Stimulated activated CD4-positive, alpha-beta T cell treated with anti-CD3 and anti-CD28 coated beads, Interleukin-4, amount 100 ng/mL, for 24 hours (primary cell): ENCODE data around the gene RERE.

ENCODE experiments used
- DNase-seq: peaks from one replicate; pipeline ENCODE4 v3.0.0-alpha.2; 2020

Gene RERE

GRCh38 chr1:8663090-8663802 lies 154.2 kb downstream of the RERE start:
- DNase-seq: no peak

GRCh38 chr1:8662380-8663072 lies 154.9 kb downstream of the RERE start:
- no peak for DNase-seq

GRCh38 chr1:8661185-8662110 lies 156.0 kb downstream of the RERE start:
- DNase-seq: peak; percentile 62

GRCh38 chr1:8660411-8660828 lies 157.0 kb downstream of the RERE start:
- DNase-seq: no peak

GRCh38 chr1:8659593-8659992 lies 157.8 kb downstream of the RERE start:
- no peak for DNase-seq

- DNase-seq: no peak
These were observed 163.6 kb downstream of the RERE start for GRCh38 chr1:8653878-8654277.

GRCh38 chr1:8652467-8653046 lies 164.9 kb downstream of the RERE start:
- DNase-seq: no peak

GRCh38 chr1:8651962-8652361 lies 165.5 kb downstream of the RERE start:
- DNase-seq: no peak

GRCh38 chr1:8651236-8651890 lies 166.1 kb downstream of the RERE start:
- no peak for DNase-seq

- DNase-seq: no peak
These were observed 167.6 kb downstream of the RERE start for GRCh38 chr1:8649875-8650274.

GRCh38 chr1:8649027-8649426 lies 168.4 kb downstream of the RERE start:
- no peak for DNase-seq

- no peak for DNase-seq
These were observed 170.4 kb downstream of the RERE start for GRCh38 chr1:8646996-8647395.

GRCh38 chr1:8646189-8646588 lies 171.3 kb downstream of the RERE start:
- DNase-seq: no peak

- DNase-seq: no peak
These were observed 173.6 kb downstream of the RERE start for GRCh38 chr1:8643542-8644536.

- no peak for DNase-seq
These were observed 175.3 kb downstream of the RERE start for GRCh38 chr1:8642114-8642513.

- no peak for DNase-seq
These were observed 176.0 kb downstream of the RERE start for GRCh38 chr1:8641377-8641997.

- DNase-seq: no peak
These were observed 176.5 kb downstream of the RERE start for GRCh38 chr1:8640950-8641349.

GRCh38 chr1:8639148-8639547 lies 178.3 kb downstream of the RERE start:
- DNase-seq: no peak

GRCh38 chr1:8633741-8634501 lies 183.5 kb downstream of the RERE start:
- DNase-seq: no peak

- DNase-seq: no peak
These were observed 185.3 kb downstream of the RERE start for GRCh38 chr1:8632102-8632501.
